IMR-90 (cell line): ENCODE results near the gene KRTAP12-1. TPM values are rescaled to one million over a fixed set of nuclear protein-coding genes. Genes with fewer than 3 reads are reported as not detected.

Experiments
- ATAC-seq: fragments of 200-7000 bp; cut with Tn5 transposase; 2 replicates; pipeline ENCODE4 v1.9.1; 2020; ENCODE audit warnings: low read depth, mild to moderate bottlenecking, moderate library complexity
- BruUV-seq: library from RNA; stranded (reverse); fragments of 400-500 nt; replicated peaks from 2 replicates; lab custom pipeline; 2021; lab: Mats Ljungman, UMichigan
- CTCF ChIA-PET: fragments of 300-600 bp; formaldehyde crosslinking; extraction: SDS; loops from one replicate; lab custom pipeline; 2021; ENCODE audit warnings: antibody characterized with exemption; lab: Yijun Ruan, JAX
- POLR2A ChIA-PET: fragments of 300-600 bp; sonication (Branson Sonifier 250); formaldehyde crosslinking; loops from one replicate; lab custom pipeline; 2022; ENCODE audit warnings: antibody characterized with exemption; ENCODE audit not compliant: unreplicated experiment; lab: Charles Lee
- DNase-seq: peaks from one replicate; pipeline ENCODE4 v3.0.0; 2013
- H2AFZ ChIP-seq: replicated peaks from 2 replicates; pipeline ENCODE3; 2013; ENCODE audit warnings: low read length, mild to moderate bottlenecking; ENCODE audit not compliant: poor library complexity
- H2AK5ac ChIP-seq: 2 replicates; pipeline ENCODE4 v1.6.1; 2013; ENCODE audit warnings: low read depth, low read length, inconsistent platforms
- H2AK9ac ChIP-seq: replicated peaks from 2 replicates; pipeline ENCODE3; 2013; ENCODE audit warnings: mild to moderate bottlenecking, low read depth, low read length, moderate library complexity; ENCODE audit not compliant: poor library complexity
- H2BK120ac ChIP-seq: 2 replicates; pipeline ENCODE4 v1.6.1; 2013; ENCODE audit warnings: low read depth, low read length, inconsistent platforms
- H2BK15ac ChIP-seq: 3 replicates; pipeline ENCODE4 v1.6.1; 2013; ENCODE audit warnings: low read depth, low read length, inconsistent platforms
- H2BK20ac ChIP-seq: 2 replicates; pipeline ENCODE4 v1.6.1; 2013; ENCODE audit warnings: low read depth, mild to moderate bottlenecking, inconsistent platforms, low read length, moderate library complexity
- H2BK5ac ChIP-seq: 2 replicates; pipeline ENCODE4 v1.6.1; 2013; ENCODE audit warnings: mild to moderate bottlenecking, low read depth, low read length, inconsistent platforms; ENCODE audit not compliant: poor library complexity, severe bottlenecking
- H3K14ac ChIP-seq: replicated peaks from 2 replicates; pipeline ENCODE4 v1.6.1; 2013; ENCODE audit warnings: low read depth, low read length, inconsistent platforms
- H3K18ac ChIP-seq: 2 replicates; pipeline ENCODE4 v1.6.1; 2013; ENCODE audit warnings: low read depth, low read length, control low read depth
- H3K23ac ChIP-seq: 2 replicates; pipeline ENCODE4 v1.6.1; 2013; ENCODE audit warnings: low read depth, low read length, inconsistent platforms
- H3K27ac ChIP-seq: 2 replicates; pipeline ENCODE4 v1.5.1; 2013; ENCODE audit warnings: mild to moderate bottlenecking, control low read depth, low read length; ENCODE audit not compliant: insufficient read depth
- H3K27me3 ChIP-seq: 2 replicates; pipeline ENCODE4 v1.6.1; 2013; ENCODE audit warnings: low read length; ENCODE audit not compliant: control insufficient read depth, insufficient read depth
- H3K36me3 ChIP-seq: 2 replicates; pipeline ENCODE4 v1.6.1; 2013; ENCODE audit warnings: low read length, mixed read lengths; ENCODE audit not compliant: control insufficient read depth, insufficient read depth
- H3K4ac ChIP-seq: 2 replicates; pipeline ENCODE4 v1.6.1; 2013; ENCODE audit warnings: low read depth, low read length, inconsistent platforms
- H3K4me1 ChIP-seq: 2 replicates; pipeline ENCODE4 v1.6.1; 2013; ENCODE audit warnings: low read length, mixed read lengths; ENCODE audit not compliant: control insufficient read depth, insufficient read depth
- H3K4me2 ChIP-seq: 2 replicates; pipeline ENCODE4 v1.6.1; 2013; ENCODE audit warnings: low read depth, mild to moderate bottlenecking, control low read depth, low read length, moderate library complexity
- H3K4me3 ChIP-seq: 2 replicates; pipeline ENCODE4 v1.5.1; 2013; ENCODE audit warnings: low read depth, mild to moderate bottlenecking, control low read depth, low read length, moderate library complexity; ENCODE audit not compliant: insufficient read depth
- H3K56ac ChIP-seq: 2 replicates; pipeline ENCODE4 v1.6.1; 2013; ENCODE audit warnings: low read length, inconsistent platforms; ENCODE audit not compliant: insufficient read depth; ENCODE audit errors: extremely low read depth
- H3K79me1 ChIP-seq, 2 experiments: 2 replicates each; pipeline ENCODE4 v1.6.1; 2013; ENCODE audit warnings: low read length in 2 of 2, inconsistent platforms in 1 of 2, low read depth in 1 of 2
- H3K9ac ChIP-seq: 2 replicates; pipeline ENCODE4 v1.6.1; 2013; ENCODE audit warnings: low read depth, low read length, control low read depth
- H3K9me1 ChIP-seq: 2 replicates; pipeline ENCODE4 v1.6.1; 2013; ENCODE audit warnings: low read length, inconsistent platforms; ENCODE audit not compliant: insufficient read depth
- H3K9me3 ChIP-seq: 2 replicates; pipeline ENCODE4 v1.6.1; 2013; ENCODE audit warnings: low read length; ENCODE audit not compliant: control insufficient read depth, insufficient read depth
- H4K20me1 ChIP-seq: 2 replicates; pipeline ENCODE4 v1.6.1; 2013; ENCODE audit warnings: low read length, inconsistent platforms; ENCODE audit not compliant: insufficient read depth
- H4K5ac ChIP-seq: 2 replicates; pipeline ENCODE4 v1.6.1; 2013; ENCODE audit warnings: mild to moderate bottlenecking, low read depth, low read length, control low read depth
- H4K8ac ChIP-seq, 2 experiments: 2 replicates each; pipeline ENCODE4 v1.6.1; 2013; ENCODE audit warnings: low read depth in 2 of 2, low read length in 2 of 2, control low read depth in 1 of 2, inconsistent platforms in 1 of 2
- H4K91ac ChIP-seq: 2 replicates; pipeline ENCODE4 v1.6.1; 2013; ENCODE audit warnings: low read depth, low read length, inconsistent platforms; ENCODE audit not compliant: insufficient read depth
- CEBPB ChIP-seq: IDR thresholded peaks from 2 replicates; pipeline ENCODE4 v1.6.1; 2012; ENCODE audit warnings: low read depth, low read length, improper control_type of control experiment
- CHD1 ChIP-seq: IDR thresholded peaks from 2 replicates; pipeline ENCODE4 v1.6.1; 2012; ENCODE audit warnings: low read depth, low read length, improper control_type of control experiment
- FOS ChIP-seq: fragments of 150-350 bp; IDR thresholded peaks from 2 replicates; pipeline ENCODE4 v1.6.1; 2016; ENCODE audit warnings: low read depth, low read length
- MAFK ChIP-seq: IDR thresholded peaks from 2 replicates; pipeline ENCODE4 v1.6.1; 2012; ENCODE audit warnings: low read depth, low read length, improper control_type of control experiment
- MAZ ChIP-seq: IDR thresholded peaks from 2 replicates; pipeline ENCODE4 v1.6.1; 2012; ENCODE audit warnings: low read depth, mild to moderate bottlenecking, low read length, improper control_type of control experiment, moderate library complexity, borderline replicate concordance
- NFE2L2 ChIP-seq: fragments of 150-350 bp; IDR thresholded peaks from 2 replicates; pipeline ENCODE4 v1.6.1; 2016; ENCODE audit warnings: low read depth, mild to moderate bottlenecking, low read length
- POLR2A ChIP-seq: IDR thresholded peaks from 2 replicates; pipeline ENCODE4 v1.6.1; 2012; ENCODE audit warnings: mild to moderate bottlenecking, low read depth, low read length
- RAD21 ChIP-seq: IDR thresholded peaks from 2 replicates; pipeline ENCODE4 v1.6.1; 2012; ENCODE audit warnings: low read length, improper control_type of control experiment
- RCOR1 ChIP-seq: IDR thresholded peaks from 2 replicates; pipeline ENCODE4 v1.6.1; 2012; ENCODE audit warnings: mild to moderate bottlenecking, low read length, improper control_type of control experiment; ENCODE audit not compliant: insufficient replicate concordance
- RFX5 ChIP-seq: IDR thresholded peaks from 2 replicates; pipeline ENCODE4 v1.8.0; 2012; ENCODE audit warnings: low read depth, mild to moderate bottlenecking, low read length, moderate library complexity
- SMC3 ChIP-seq: fragments of 150-350 bp; IDR thresholded peaks from 2 replicates; pipeline ENCODE4 v1.6.1; 2016; ENCODE audit warnings: low read depth, mild to moderate bottlenecking, antibody characterized with exemption, low read length, moderate library complexity
- dilution Hi-C: fragments of 300-500 bp; cut with HindIII; formaldehyde crosslinking; loops from one replicate; pipeline ENCODE4 v1.14.3; 2018; ENCODE audit warnings: low sequenced_read_pairs; ENCODE audit not compliant: unreplicated experiment
- in situ Hi-C: fragments of 300-500 bp; cut with MboI; formaldehyde crosslinking; loops from 3 replicates; pipeline ENCODE4 v1.14.3; 2019; ENCODE audit warnings: low sequenced_read_pairs, inconsistent platforms, mixed read lengths
- intact Hi-C: fragments of 100-400 bp; cut with micrococcal nuclease; formaldehyde crosslinking; loops from 2 replicates; pipeline ENCODE4 v1.10.0; 2022
- polyA plus RNA-seq, 3 experiments: library from polyadenylated mRNA; depleted of rRNA; stranded (reverse); fragments of >200 nt; gene quantifications; 2 replicates each; pipeline ENCODE4 v1.2.3, GENCODE V29; 2012; ENCODE audit warnings: low replicate concordance in 1 of 3
- total RNA-seq: library from RNA; depleted of rRNA; stranded (reverse); fragments of >200 nt; gene quantifications from 2 replicates; pipeline ENCODE4 v1.2.3, GENCODE V29; 2012
- TF ChIP-seq, protein P1 (sequence below): fragments of 150-350 bp; IDR thresholded peaks from 2 replicates; pipeline ENCODE4 v1.6.1; 2016; ENCODE audit warnings: low read depth, mild to moderate bottlenecking, low read length, moderate library complexity, borderline replicate concordance
- TF ChIP-seq, protein P2 (sequence below): conservative IDR thresholded peaks from 2 replicates; pipeline ENCODE4 v1.5.1; 2012; ENCODE audit warnings: mild to moderate bottlenecking, low read depth, low read length, improper control_type of control experiment

The KRTAP12-1 gene
- total and polyA plus RNA-seq, 2 of the 4 experiments (the other 2 are of a cell fraction) = not detected

DNA sequence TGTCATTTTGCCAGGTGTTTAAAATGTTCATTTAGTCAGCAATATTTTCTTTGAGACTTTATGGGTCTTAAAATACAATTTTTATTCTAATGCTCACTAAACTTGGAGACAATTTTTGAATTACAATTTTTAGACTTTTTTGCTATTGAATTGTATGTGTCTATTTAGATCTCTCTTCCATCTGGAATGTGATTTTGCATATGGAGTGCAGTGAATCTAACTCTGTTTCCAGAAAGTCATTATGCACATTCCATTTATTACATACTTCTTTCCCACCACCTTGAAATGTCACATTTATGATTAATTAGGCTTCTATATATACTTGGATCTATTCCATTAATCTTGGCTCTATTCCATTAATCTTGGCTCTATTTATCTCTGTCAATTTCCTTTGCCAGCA lies 35.0 kb upstream of the KRTAP12-1 start:
- TF ChIP-seq FOS (no peak), POLR2A (no peak), SMC3 (no peak), CHD1 (no peak), RFX5 (no peak), RCOR1 (no peak), MAFK (no peak), CEBPB (no peak), MAZ (no peak), RAD21 (no peak), NFE2L2 (no peak)
- TF ChIP-seq, protein P1, sequence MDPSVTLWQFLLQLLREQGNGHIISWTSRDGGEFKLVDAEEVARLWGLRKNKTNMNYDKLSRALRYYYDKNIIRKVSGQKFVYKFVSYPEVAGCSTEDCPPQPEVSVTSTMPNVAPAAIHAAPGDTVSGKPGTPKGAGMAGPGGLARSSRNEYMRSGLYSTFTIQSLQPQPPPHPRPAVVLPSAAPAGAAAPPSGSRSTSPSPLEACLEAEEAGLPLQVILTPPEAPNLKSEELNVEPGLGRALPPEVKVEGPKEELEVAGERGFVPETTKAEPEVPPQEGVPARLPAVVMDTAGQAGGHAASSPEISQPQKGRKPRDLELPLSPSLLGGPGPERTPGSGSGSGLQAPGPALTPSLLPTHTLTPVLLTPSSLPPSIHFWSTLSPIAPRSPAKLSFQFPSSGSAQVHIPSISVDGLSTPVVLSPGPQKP = no peak
- TF ChIP-seq, protein P2, sequence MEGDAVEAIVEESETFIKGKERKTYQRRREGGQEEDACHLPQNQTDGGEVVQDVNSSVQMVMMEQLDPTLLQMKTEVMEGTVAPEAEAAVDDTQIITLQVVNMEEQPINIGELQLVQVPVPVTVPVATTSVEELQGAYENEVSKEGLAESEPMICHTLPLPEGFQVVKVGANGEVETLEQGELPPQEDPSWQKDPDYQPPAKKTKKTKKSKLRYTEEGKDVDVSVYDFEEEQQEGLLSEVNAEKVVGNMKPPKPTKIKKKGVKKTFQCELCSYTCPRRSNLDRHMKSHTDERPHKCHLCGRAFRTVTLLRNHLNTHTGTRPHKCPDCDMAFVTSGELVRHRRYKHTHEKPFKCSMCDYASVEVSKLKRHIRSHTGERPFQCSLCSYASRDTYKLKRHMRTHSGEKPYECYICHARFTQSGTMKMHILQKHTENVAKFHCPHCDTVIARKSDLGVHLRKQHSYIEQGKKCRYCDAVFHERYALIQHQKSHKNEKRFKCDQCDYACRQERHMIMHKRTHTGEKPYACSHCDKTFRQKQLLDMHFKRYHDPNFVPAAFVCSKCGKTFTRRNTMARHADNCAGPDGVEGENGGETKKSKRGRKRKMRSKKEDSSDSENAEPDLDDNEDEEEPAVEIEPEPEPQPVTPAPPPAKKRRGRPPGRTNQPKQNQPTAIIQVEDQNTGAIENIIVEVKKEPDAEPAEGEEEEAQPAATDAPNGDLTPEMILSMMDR = no peak
- no peak overlapping the region for H3K23ac ChIP-seq
- H4K8ac ChIP-seq = no peak overlapping the region
- H4K20me1 ChIP-seq = no peaks in the 10 kb centered on the region
- H3K4me1 ChIP-seq = no peaks in the 10 kb centered on the region
- H3K27me3 ChIP-seq = peaks cover 46% of the 10 kb centered on the region
- no peak overlapping the region for H3K27ac ChIP-seq
- CTCF ChIA-PET = no interaction called here
- H4K91ac ChIP-seq = no peak overlapping the region
- H3K36me3 ChIP-seq = no peaks in the 10 kb centered on the region
- H4K5ac ChIP-seq = no peak overlapping the region
- no peak overlapping the region for H3K14ac ChIP-seq
- no peak overlapping the region for H3K4me3 ChIP-seq
- H2AFZ ChIP-seq = no peak overlapping the region
- BruUV-seq = no TSS peak
- POLR2A ChIA-PET = no interaction called here
- H2BK15ac ChIP-seq = no peak overlapping the region
- H3K4me2 ChIP-seq = no peak overlapping the region
- ATAC-seq (no peak), DNase-seq (no peak)
- H3K56ac ChIP-seq = no peak overlapping the region
- no peak overlapping the region for H3K18ac ChIP-seq
- in situ Hi-C loops (no loop called here), dilution Hi-C loops (no loop called here), intact Hi-C loops (loop anchor here (10.0 kb wide), 1 partner anchor 62 kb away; the partner anchor contains the start of genes KRTAP12-3 and KRTAP12-4)
- H2BK120ac ChIP-seq = no peak overlapping the region
- H3K9me3 ChIP-seq = no peaks in the 10 kb centered on the region
- no peaks in the 10 kb centered on the region for H3K79me1 ChIP-seq
- no peak overlapping the region for H2AK9ac ChIP-seq
- H3K9me1 ChIP-seq = no peaks in the 10 kb centered on the region
- H3K9ac ChIP-seq = no peak overlapping the region
- H2BK5ac ChIP-seq = no peak overlapping the region
- no peak overlapping the region for H2AK5ac ChIP-seq
- no peak overlapping the region for H3K4ac ChIP-seq
- no peak overlapping the region for H2BK20ac ChIP-seq
